Measurements from ENCODE around the gene KLHDC4.

The KLHDC4 gene

GRCh38 chr16:87696726-87697125, 69.1 kb downstream of the KLHDC4 start:
- H3K36me3 ChIP-seq (ENCODE audit: insufficient read depth): no peaks in the 10 kb centered on the region
- no peaks in the 10 kb centered on the region for H4K20me1 ChIP-seq (ENCODE audit: insufficient read depth)
- no peaks in the 10 kb centered on the region for H3K79me2 ChIP-seq (ENCODE audit: insufficient read depth, low read depth)
- no peak overlapping the region for H3K27ac ChIP-seq
- H3K9ac ChIP-seq: no peak overlapping the region
- no peaks in the 10 kb centered on the region for H3K27me3 ChIP-seq (ENCODE audit: insufficient read depth, low read depth)
- no peak overlapping the region for H3K4me3 ChIP-seq (IDR thresholded peaks at IDR 0.05; ENCODE audit: insufficient read depth, low read depth, low read length)
- TF ChIP-seq, protein P1, sequence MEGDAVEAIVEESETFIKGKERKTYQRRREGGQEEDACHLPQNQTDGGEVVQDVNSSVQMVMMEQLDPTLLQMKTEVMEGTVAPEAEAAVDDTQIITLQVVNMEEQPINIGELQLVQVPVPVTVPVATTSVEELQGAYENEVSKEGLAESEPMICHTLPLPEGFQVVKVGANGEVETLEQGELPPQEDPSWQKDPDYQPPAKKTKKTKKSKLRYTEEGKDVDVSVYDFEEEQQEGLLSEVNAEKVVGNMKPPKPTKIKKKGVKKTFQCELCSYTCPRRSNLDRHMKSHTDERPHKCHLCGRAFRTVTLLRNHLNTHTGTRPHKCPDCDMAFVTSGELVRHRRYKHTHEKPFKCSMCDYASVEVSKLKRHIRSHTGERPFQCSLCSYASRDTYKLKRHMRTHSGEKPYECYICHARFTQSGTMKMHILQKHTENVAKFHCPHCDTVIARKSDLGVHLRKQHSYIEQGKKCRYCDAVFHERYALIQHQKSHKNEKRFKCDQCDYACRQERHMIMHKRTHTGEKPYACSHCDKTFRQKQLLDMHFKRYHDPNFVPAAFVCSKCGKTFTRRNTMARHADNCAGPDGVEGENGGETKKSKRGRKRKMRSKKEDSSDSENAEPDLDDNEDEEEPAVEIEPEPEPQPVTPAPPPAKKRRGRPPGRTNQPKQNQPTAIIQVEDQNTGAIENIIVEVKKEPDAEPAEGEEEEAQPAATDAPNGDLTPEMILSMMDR (conservative IDR thresholded peaks at IDR 0.05; ENCODE audit: low read depth, low read length): no peak
- H3K4me1 ChIP-seq (ENCODE audit: low read depth, poor library complexity, severe bottlenecking): no peaks in the 10 kb centered on the region
- H3K4me2 ChIP-seq: no peak overlapping the region
- no peak overlapping the region for H2AFZ ChIP-seq (ENCODE audit: low read depth)

DNA sequence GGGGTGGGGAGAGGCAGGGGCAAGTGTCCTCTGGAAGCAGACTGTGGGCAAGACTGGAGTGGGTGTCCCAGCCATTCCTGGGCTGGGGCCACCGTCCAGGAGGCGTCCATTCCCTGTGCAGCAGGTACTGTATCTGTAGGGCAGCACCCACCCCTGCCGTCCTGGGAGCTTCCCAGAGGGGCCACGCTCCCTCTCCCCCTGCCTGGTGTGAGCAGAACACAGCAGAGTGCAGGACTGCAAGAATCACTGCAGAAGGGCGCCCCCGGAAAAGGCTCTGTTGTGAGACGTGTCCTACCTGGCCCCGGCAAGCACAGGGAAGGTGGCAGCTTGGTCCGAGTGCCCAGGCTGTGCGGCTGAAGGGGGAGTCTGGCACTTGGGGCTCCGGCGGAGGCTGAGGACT, 70.3 kb downstream of the KLHDC4 start:
- Histone ChIP-seq H2AFZ (ENCODE audit: low read depth) (no peak overlapping the region), H3K9ac (no peak overlapping the region)

DNA sequence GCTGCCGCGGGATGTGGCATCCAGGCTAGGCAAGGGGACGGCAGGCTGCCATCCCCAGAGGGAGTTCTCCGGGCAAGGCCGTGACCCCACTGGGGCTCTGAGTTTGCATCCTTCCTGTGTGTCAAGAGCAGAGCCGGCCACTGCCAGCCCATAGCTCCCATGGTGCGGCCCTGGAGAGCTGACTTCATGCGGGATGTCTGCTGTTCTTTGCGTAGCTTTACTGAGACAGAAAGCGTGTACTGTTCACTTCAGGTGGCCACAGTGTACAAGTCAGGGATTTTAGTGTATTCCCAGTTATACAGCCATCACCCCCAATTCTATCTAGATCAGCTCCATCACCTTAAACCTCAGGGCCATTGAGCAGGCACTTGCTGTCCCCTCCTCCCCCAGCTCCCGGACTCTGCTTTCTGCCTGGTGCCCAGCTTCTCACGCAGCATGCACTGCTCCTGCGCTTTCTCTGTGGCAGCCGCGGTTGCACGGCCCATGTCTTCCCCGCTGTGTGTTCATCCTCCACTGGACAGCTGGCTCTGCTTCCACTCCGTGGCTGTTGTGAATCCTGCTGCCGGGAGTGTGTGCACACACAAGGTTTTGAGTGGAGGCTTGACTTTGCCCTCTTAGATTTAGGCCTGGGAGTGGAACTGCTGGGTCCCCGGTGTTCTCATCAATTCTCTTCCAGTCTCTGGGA, 71.2 kb downstream of the KLHDC4 start:
- H3K4me3 ChIP-seq (IDR thresholded peaks at IDR 0.05; ENCODE audit: insufficient read depth, low read depth, low read length): no peak overlapping the region
- no peaks in the 10 kb centered on the region for H3K36me3 ChIP-seq (ENCODE audit: insufficient read depth)
- H3K79me2 ChIP-seq (ENCODE audit: insufficient read depth, low read depth): no peaks in the 10 kb centered on the region
- no peak overlapping the region for H3K4me2 ChIP-seq
- no peak overlapping the region for H3K27ac ChIP-seq
- H3K4me1 ChIP-seq (ENCODE audit: low read depth, poor library complexity, severe bottlenecking): no peaks in the 10 kb centered on the region
- TF ChIP-seq, protein P1 (conservative IDR thresholded peaks at IDR 0.05; ENCODE audit: low read depth, low read length): no peak
- H3K27me3 ChIP-seq (ENCODE audit: insufficient read depth, low read depth): no peaks in the 10 kb centered on the region
- H2AFZ ChIP-seq (ENCODE audit: low read depth): no peak overlapping the region
- H3K9ac ChIP-seq: no peak overlapping the region
- no peaks in the 10 kb centered on the region for H4K20me1 ChIP-seq (ENCODE audit: insufficient read depth)

More for the DNA sequence above, 70.3 kb downstream of the KLHDC4 start:
- Histone ChIP-seq H3K4me3 (IDR thresholded peaks at IDR 0.05; ENCODE audit: insufficient read depth, low read depth, low read length) (no peak overlapping the region), H4K20me1 (ENCODE audit: insufficient read depth) (no peaks in the 10 kb centered on the region), H3K4me2 (no peak overlapping the region), H3K27ac (no peak overlapping the region), H3K27me3 (ENCODE audit: insufficient read depth, low read depth) (no peaks in the 10 kb centered on the region), H3K36me3 (ENCODE audit: insufficient read depth) (no peaks in the 10 kb centered on the region), H3K79me2 (ENCODE audit: insufficient read depth, low read depth) (no peaks in the 10 kb centered on the region), H3K4me1 (ENCODE audit: low read depth, poor library complexity, severe bottlenecking) (no peaks in the 10 kb centered on the region)
- TF ChIP-seq, protein P1 (conservative IDR thresholded peaks at IDR 0.05; ENCODE audit: low read depth, low read length): no peak

GRCh38 chr16:87693827-87694226, 72.0 kb downstream of the KLHDC4 start:
- no peak overlapping the region for H3K4me2 ChIP-seq
- no peaks in the 10 kb centered on the region for H3K4me1 ChIP-seq (ENCODE audit: low read depth, poor library complexity, severe bottlenecking)
- H3K79me2 ChIP-seq (ENCODE audit: insufficient read depth, low read depth): no peaks in the 10 kb centered on the region
- H3K27ac ChIP-seq: no peak overlapping the region
- no peak overlapping the region for H3K9ac ChIP-seq
- H3K27me3 ChIP-seq (ENCODE audit: insufficient read depth, low read depth): no peaks in the 10 kb centered on the region
- H3K4me3 ChIP-seq (IDR thresholded peaks at IDR 0.05; ENCODE audit: insufficient read depth, low read depth, low read length): no peak overlapping the region
- TF ChIP-seq, protein P1 (conservative IDR thresholded peaks at IDR 0.05; ENCODE audit: low read depth, low read length): no peak
- no peaks in the 10 kb centered on the region for H4K20me1 ChIP-seq (ENCODE audit: insufficient read depth)
- no peaks in the 10 kb centered on the region for H3K36me3 ChIP-seq (ENCODE audit: insufficient read depth)
- no peak overlapping the region for H2AFZ ChIP-seq (ENCODE audit: low read depth)

All from KMS-11 (cell line).